ENCODE results near the gene FAM163A. TPM values are rescaled to one million over a fixed set of nuclear protein-coding genes. Genes with fewer than 3 reads are reported as not detected.

FAM163A gene
- total and polyA plus RNA-seq, 9 of the 15 experiments (the other 6 are each of a cell fraction or from before 2014, with no cell fraction given): not detected

DNA sequence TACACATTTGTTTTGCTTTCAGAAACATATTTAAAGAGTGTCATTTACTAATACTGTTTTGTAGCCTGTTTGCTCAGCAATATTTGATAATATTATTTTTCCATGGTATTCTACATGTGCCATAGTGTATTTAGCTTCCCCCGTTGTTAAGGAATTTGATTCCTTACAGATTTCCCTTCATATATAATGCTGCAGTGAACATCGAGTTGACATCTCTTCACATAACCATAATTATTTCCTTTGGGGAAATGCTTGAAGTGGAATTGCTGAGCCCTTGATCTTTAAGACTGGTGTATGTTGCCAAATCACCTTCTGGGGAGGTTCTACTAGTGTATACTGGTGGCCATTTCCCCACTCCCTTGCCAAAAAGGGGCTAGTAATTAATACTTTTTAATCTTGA is 42.6 kb downstream of the FAM163A start:
- Histone ChIP-seq H4K20me1 (replicated peaks; ENCODE audit: control insufficient read depth, insufficient read depth, low read length) (no peaks in the 10 kb centered on the region; the same call in 1 of the 2 replicates), H3K79me2 (ENCODE audit: control insufficient read depth, insufficient read depth, low read length) (no peaks in the 10 kb centered on the region), H3K4me1 (replicated peaks in 1 of 2; ENCODE audit: control insufficient read depth in 2 of 2, insufficient read depth in 2 of 2, low read length in 2 of 2) (no peaks in the 10 kb centered on the region), H3K27ac (ENCODE audit: extremely low read depth, low read depth, low read length) (no peak overlapping the region), H3K9ac (ENCODE audit: insufficient read depth in 1 of 2, low read depth in 2 of 2, low read length in 2 of 2) (no peak overlapping the region), H3K9me3 (replicated peaks; ENCODE audit: control insufficient read depth, insufficient read depth, low read depth, low read length) (no peaks in the 10 kb centered on the region), H3K4me3 (no peak overlapping the region), H3K36me3 (ENCODE audit: control insufficient read depth, insufficient read depth, low read length) (no peaks in the 10 kb centered on the region), H3K4me2 (ENCODE audit: insufficient read depth, low read length) (no peak overlapping the region), H3K9me1 (ENCODE audit: control insufficient read depth, insufficient read depth, low read length) (no peaks in the 10 kb centered on the region), H3K27me3 (ENCODE audit: control insufficient read depth in 2 of 2, insufficient read depth in 2 of 2, low read length in 2 of 2) (peaks cover 53 to 64% of the 10 kb centered on the region in 2 experiments), H2AFZ (ENCODE audit: low read depth, low read length) (no peak overlapping the region)
- no TSS peak for BruUV-seq (replicated peaks)
- in situ Hi-C loops (cut with MboI): no loop called here
- POLR2A ChIA-PET: interaction anchor here (0.6 kb wide), 1 partner anchor 464 kb away, joined by 3 read pairs; no protein-coding TSS in a partner anchor
- intact Hi-C loops (cut with micrococcal nuclease): no loop called here
- FAIRE-seq (no peak), ATAC-seq (no peak), DNase-seq (ENCODE audit: extremely low read depth in 1 of 4, low spot score in 3 of 4) (no peak)
- 2% methylated on average over 2 of the region's 2 CpGs for WGBS (ENCODE audit: insufficient coverage, low coverage, missing lambda C conversion rate)
- CTCF ChIA-PET (ENCODE audit: low intra/inter-chr PET ratio): no interaction called here
- TF ChIP-seq ZNF408 (CRISPR knock-in tag; IDR thresholded peaks at IDR 0.05; ENCODE audit: low read depth) (no peak), ZNF121 (CRISPR knock-in tag; conservative IDR thresholded peaks at IDR 0.05) (no peak), ZNF311 (CRISPR knock-in tag; IDR thresholded peaks at IDR 0.05) (no peak), FOXA3 (CRISPR knock-in tag; conservative IDR thresholded peaks at IDR 0.05 in 1 of 2, IDR thresholded peaks at IDR 0.05 in 1 of 2) (no peak), IRF1 (CRISPR knock-in tag; IDR thresholded peaks at IDR 0.05; ENCODE audit: borderline replicate concordance) (no peak), CREB3 (tag; conservative IDR thresholded peaks at IDR 0.05; ENCODE audit: low read depth) (no peak), KLF10 (CRISPR knock-in tag; IDR thresholded peaks at IDR 0.05) (no peak), RCOR1 (IDR thresholded peaks at IDR 0.05; ENCODE audit: borderline replicate concordance in 1 of 2, low read depth in 2 of 2, low read length in 2 of 2) (no peak), ZNF586 (CRISPR knock-in tag; conservative IDR thresholded peaks at IDR 0.05) (no peak), ETV5 (CRISPR knock-in tag; IDR thresholded peaks at IDR 0.05; ENCODE audit: low read depth) (no peak), ELK1 (CRISPR knock-in tag; IDR thresholded peaks at IDR 0.05) (no peak), ZFP91 (CRISPR knock-in tag; IDR thresholded peaks at IDR 0.05) (no peak), NFRKB (IDR thresholded peaks at IDR 0.05; ENCODE audit: low read depth) (no peak), ZKSCAN8 (CRISPR knock-in tag; IDR thresholded peaks at IDR 0.05) (no peak)
- TF ChIP-seq, protein P1, sequence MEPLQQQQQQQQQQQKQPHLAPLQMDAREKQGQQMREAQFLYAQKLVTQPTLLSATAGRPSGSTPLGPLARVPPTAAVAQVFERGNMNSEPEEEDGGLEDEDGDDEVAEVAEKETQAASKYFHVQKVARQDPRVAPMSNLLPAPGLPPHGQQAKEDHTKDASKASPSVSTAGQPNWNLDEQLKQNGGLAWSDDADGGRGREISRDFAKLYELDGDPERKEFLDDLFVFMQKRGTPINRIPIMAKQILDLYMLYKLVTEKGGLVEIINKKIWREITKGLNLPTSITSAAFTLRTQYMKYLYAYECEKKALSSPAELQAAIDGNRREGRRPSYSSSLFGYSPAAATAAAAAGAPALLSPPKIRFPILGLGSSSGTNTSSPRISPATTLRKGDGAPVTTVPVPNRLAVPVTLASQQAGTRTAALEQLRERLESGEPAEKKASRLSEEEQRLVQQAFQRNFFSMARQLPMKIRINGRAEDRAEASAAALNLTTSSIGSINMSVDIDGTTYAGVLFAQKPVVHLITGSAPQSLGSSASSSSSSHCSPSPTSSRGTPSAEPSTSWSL (CRISPR knock-in tag; IDR thresholded peaks at IDR 0.05; ENCODE audit: borderline replicate concordance): no peak
